ENCODE data around the gene ATP10A. TPM values are rescaled to one million over a fixed set of nuclear protein-coding genes. Genes with fewer than 3 reads are reported as not detected.

ATP10A gene
- total and polyA plus RNA-seq, 9 of the 15 experiments (the other 6 are each of a cell fraction or from before 2014, with no cell fraction given), result 0.09 TPM; not detected in 8

DNA sequence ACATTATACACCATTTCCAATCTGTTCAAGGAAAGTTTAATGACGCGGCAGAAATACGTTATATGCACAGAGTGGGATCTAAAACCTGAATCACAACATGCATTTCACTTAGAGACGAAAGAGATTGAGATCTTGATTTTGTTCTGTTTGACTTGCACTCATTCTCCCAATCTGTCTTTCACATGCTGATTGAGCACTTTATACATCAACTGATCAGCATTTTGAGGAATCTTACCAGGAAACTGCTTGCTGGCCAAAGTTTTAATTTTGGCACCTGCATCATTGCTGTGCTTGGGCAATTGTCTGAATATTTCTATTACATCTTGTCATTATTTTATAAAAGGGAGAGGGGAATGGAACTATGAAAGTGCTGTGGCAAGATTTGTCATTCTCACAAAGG is 47.7 kb upstream of the ATP10A start:
- BruUV-seq (replicated peaks), result no TSS peak
- H3K27me3 ChIP-seq (ENCODE audit: control insufficient read depth in 2 of 2, insufficient read depth in 2 of 2, low read length in 2 of 2), result peaks cover 0 to 9% of the 10 kb centered on the region in 2 experiments; a peak in 1 of 5 replicates
- H3K9ac ChIP-seq (ENCODE audit: insufficient read depth in 1 of 2, low read depth in 2 of 2, low read length in 2 of 2), result no peak overlapping the region
- H3K4me3 ChIP-seq, result no peak overlapping the region
- no peaks in the 10 kb centered on the region for H3K36me3 ChIP-seq (ENCODE audit: control insufficient read depth, insufficient read depth, low read length)
- no peaks in the 10 kb centered on the region for H3K9me3 ChIP-seq (replicated peaks; ENCODE audit: control insufficient read depth, insufficient read depth, low read depth, low read length)
- H2AFZ ChIP-seq (ENCODE audit: low read depth, low read length), result no peak overlapping the region
- no peak for ATAC-seq
- CTCF ChIA-PET (ENCODE audit: low intra/inter-chr PET ratio), result no interaction called here
- POLR2A ChIA-PET, result no interaction called here
- H3K79me2 ChIP-seq (ENCODE audit: control insufficient read depth, insufficient read depth, low read length), result no peaks in the 10 kb centered on the region
- in situ Hi-C loops (cut with MboI) (no loop called here), intact Hi-C loops (cut with micrococcal nuclease) (no loop called here)
- no peak overlapping the region for H3K4me2 ChIP-seq (ENCODE audit: insufficient read depth, low read length)
- 0% methylated on average over 4 of the region's 4 CpGs for WGBS (ENCODE audit: insufficient coverage, low coverage, missing lambda C conversion rate)
- H3K9me1 ChIP-seq (ENCODE audit: control insufficient read depth, insufficient read depth, low read length), result no peaks in the 10 kb centered on the region
- TF ChIP-seq, protein P1, sequence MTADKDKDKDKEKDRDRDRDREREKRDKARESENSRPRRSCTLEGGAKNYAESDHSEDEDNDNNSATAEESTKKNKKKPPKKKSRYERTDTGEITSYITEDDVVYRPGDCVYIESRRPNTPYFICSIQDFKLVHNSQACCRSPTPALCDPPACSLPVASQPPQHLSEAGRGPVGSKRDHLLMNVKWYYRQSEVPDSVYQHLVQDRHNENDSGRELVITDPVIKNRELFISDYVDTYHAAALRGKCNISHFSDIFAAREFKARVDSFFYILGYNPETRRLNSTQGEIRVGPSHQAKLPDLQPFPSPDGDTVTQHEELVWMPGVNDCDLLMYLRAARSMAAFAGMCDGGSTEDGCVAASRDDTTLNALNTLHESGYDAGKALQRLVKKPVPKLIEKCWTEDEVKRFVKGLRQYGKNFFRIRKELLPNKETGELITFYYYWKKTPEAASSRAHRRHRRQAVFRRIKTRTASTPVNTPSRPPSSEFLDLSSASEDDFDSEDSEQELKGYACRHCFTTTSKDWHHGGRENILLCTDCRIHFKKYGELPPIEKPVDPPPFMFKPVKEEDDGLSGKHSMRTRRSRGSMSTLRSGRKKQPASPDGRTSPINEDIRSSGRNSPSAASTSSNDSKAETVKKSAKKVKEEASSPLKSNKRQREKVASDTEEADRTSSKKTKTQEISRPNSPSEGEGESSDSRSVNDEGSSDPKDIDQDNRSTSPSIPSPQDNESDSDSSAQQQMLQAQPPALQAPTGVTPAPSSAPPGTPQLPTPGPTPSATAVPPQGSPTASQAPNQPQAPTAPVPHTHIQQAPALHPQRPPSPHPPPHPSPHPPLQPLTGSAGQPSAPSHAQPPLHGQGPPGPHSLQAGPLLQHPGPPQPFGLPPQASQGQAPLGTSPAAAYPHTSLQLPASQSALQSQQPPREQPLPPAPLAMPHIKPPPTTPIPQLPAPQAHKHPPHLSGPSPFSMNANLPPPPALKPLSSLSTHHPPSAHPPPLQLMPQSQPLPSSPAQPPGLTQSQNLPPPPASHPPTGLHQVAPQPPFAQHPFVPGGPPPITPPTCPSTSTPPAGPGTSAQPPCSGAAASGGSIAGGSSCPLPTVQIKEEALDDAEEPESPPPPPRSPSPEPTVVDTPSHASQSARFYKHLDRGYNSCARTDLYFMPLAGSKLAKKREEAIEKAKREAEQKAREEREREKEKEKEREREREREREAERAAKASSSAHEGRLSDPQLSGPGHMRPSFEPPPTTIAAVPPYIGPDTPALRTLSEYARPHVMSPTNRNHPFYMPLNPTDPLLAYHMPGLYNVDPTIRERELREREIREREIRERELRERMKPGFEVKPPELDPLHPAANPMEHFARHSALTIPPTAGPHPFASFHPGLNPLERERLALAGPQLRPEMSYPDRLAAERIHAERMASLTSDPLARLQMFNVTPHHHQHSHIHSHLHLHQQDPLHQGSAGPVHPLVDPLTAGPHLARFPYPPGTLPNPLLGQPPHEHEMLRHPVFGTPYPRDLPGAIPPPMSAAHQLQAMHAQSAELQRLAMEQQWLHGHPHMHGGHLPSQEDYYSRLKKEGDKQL (CRISPR knock-in tag; IDR thresholded peaks at IDR 0.05; ENCODE audit: borderline replicate concordance), result no peak
- TF ChIP-seq ZNF316 (IDR thresholded peaks at IDR 0.05), result peak; percentile 29; the same call in 1 of the 2 replicates
- no peaks in the 10 kb centered on the region for H4K20me1 ChIP-seq (replicated peaks; ENCODE audit: control insufficient read depth, insufficient read depth, low read length)
- no peaks in the 10 kb centered on the region for H3K4me1 ChIP-seq (replicated peaks in 1 of 2; ENCODE audit: control insufficient read depth in 2 of 2, insufficient read depth in 2 of 2, low read length in 2 of 2)
- H3K27ac ChIP-seq (ENCODE audit: extremely low read depth, low read depth, low read length), result no peak overlapping the region
- DNase-seq (ENCODE audit: extremely low read depth in 1 of 4, low spot score in 3 of 4), result no peak
- no peak for FAIRE-seq
